K562 (cell line): ENCODE data around the gene GLIPR1. TPM values are rescaled to one million over a fixed set of nuclear protein-coding genes. Genes with fewer than 3 reads are reported as not detected.

Source experiments
- ASH1L ChIP-seq: fragments of 450-650 bp; IDR thresholded peaks from 2 replicates; pipeline ENCODE4 v1.6.1; 2018; ENCODE audit warnings: borderline replicate concordance, mild to moderate bottlenecking, low read depth; ENCODE audit not compliant: partially characterized antibody
- ELF1 ChIP-seq: fragments of 200-800 bp; sonication (Bioruptor generic); IDR thresholded peaks from 2 replicates; pipeline ENCODE4 v1.6.1; 2016; ENCODE audit warnings: missing genetic modification characterization, missing compliant biosample characterization
- MTA3 ChIP-seq: fragments of 450-650 bp; formaldehyde crosslinking; IDR thresholded peaks from 2 replicates; pipeline ENCODE4 v1.6.1; 2017; ENCODE audit warnings: mild to moderate bottlenecking, borderline replicate concordance
- ZNF24 ChIP-seq: fragments of 450-650 bp; IDR thresholded peaks from 2 replicates; pipeline ENCODE4 v1.6.1; 2016
- polyA plus RNA-seq, 8 experiments: library from polyadenylated mRNA; depleted of rRNA in 4 of 8; stranded (reverse) in 5 of 8; unstranded in 3 of 8; fragments of >200 nt; fragmentation: Nextera tagmentation in 2 of 8; fragmentation: Illumina TruSeq in 1 of 8; extraction: Ambion mirVana in 2 of 8; extraction: Trizol in 1 of 8; gene quantifications; 2 replicates each; pipeline versions ENCODE4 v1.2.1 to v1.2.3, GENCODE V29; 2011 to 2014; ENCODE audit warnings: inconsistent platforms in 1 of 8, missing spikeins in 1 of 8
- total RNA-seq, 7 experiments: library from RNA; depleted of rRNA in 6 of 7; stranded (reverse); fragments of >200 nt in 6 of 7; fragmentation: Illumina TruSeq in 2 of 7; extraction: Trizol in 2 of 7; gene quantifications; 2 replicates each; pipeline versions ENCODE4 v1.2.1 to v1.2.3, GENCODE V29; 2011 to 2021; ENCODE audit warnings: low replicate concordance in 1 of 7
- TF ChIP-seq, protein P1 (sequence below): fragments of 450-650 bp; IDR thresholded peaks from 2 replicates; pipeline ENCODE4 v1.6.1; 2017; ENCODE audit warnings: mild to moderate bottlenecking, moderate library complexity
- TF ChIP-seq, protein P2 (sequence below): fragments of 450-650 bp; formaldehyde crosslinking; IDR thresholded peaks from 2 replicates; pipeline ENCODE4 v1.4.0; 2022; ENCODE audit warnings: missing genetic modification characterization
- TF ChIP-seq, protein P3 (sequence below): fragments of 200-800 bp; sonication (Bioruptor generic); IDR thresholded peaks from 2 replicates; pipeline ENCODE4 v1.6.1; 2017; ENCODE audit warnings: missing genetic modification characterization, missing compliant biosample characterization
- TF ChIP-seq, protein P4 (sequence below): fragments of 250-450 bp; sonication (Bioruptor Pico); IDR thresholded peaks from 2 replicates; pipeline ENCODE4 v1.8.0; 2021; ENCODE audit warnings: moderate library complexity, mild to moderate bottlenecking, inconsistent platforms

The GLIPR1 gene
- total and polyA plus RNA-seq, 9 of the 15 experiments (the other 6 are each of a cell fraction or from before 2014, with no cell fraction given), result 0.26 to 2.1 (median 1.2) TPM

DNA sequence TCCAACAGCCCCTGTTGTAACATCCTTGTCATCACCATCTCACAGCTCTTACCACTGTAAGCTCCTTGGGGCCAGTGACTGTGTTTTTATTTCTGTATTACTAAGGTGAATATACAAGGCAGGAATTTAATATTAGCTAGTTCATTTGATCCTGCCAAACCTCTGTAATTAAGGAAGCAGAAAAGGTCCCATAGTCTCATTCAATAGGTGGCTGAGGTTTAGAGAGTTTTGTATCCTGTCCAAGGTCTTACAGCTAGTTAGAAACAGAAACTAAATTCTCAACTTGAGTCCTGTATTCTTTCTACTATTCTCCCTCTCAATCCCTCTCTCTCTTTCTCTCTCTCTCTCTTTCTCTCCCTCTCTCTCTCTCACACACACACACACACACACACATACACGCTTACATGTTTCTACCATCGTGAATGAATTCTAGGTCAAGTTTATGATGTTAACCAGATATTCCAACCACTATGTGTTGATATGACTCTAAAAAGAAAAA lies 543 bp upstream of the GLIPR1 start (continued):
- TF ChIP-seq, protein P1, sequence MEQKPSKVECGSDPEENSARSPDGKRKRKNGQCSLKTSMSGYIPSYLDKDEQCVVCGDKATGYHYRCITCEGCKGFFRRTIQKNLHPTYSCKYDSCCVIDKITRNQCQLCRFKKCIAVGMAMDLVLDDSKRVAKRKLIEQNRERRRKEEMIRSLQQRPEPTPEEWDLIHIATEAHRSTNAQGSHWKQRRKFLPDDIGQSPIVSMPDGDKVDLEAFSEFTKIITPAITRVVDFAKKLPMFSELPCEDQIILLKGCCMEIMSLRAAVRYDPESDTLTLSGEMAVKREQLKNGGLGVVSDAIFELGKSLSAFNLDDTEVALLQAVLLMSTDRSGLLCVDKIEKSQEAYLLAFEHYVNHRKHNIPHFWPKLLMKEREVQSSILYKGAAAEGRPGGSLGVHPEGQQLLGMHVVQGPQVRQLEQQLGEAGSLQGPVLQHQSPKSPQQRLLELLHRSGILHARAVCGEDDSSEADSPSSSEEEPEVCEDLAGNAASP, result no peak
- TF ChIP-seq, protein P2, sequence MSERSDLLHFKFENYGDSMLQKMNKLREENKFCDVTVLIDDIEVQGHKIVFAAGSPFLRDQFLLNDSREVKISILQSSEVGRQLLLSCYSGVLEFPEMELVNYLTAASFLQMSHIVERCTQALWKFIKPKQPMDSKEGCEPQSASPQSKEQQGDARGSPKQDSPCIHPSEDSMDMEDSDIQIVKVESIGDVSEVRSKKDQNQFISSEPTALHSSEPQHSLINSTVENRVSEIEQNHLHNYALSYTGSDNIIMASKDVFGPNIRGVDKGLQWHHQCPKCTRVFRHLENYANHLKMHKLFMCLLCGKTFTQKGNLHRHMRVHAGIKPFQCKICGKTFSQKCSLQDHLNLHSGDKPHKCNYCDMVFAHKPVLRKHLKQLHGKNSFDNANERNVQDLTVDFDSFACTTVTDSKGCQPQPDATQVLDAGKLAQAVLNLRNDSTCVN, result 0 out of 2 replicates have a peak, but pooled peaks have one; percentile 19
- TF ChIP-seq ELF1 (tag) (peak; percentile 34; the same call in 1 of the 2 replicates), MTA3 (no peak), ASH1L (peak; percentile 24), ZNF24 (no peak)
- TF ChIP-seq, protein P3, sequence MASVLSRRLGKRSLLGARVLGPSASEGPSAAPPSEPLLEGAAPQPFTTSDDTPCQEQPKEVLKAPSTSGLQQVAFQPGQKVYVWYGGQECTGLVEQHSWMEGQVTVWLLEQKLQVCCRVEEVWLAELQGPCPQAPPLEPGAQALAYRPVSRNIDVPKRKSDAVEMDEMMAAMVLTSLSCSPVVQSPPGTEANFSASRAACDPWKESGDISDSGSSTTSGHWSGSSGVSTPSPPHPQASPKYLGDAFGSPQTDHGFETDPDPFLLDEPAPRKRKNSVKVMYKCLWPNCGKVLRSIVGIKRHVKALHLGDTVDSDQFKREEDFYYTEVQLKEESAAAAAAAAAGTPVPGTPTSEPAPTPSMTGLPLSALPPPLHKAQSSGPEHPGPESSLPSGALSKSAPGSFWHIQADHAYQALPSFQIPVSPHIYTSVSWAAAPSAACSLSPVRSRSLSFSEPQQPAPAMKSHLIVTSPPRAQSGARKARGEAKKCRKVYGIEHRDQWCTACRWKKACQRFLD (CRISPR knock-in tag), result peak; percentile 35; the same call in 1 of the 2 replicates
- TF ChIP-seq, protein P4, sequence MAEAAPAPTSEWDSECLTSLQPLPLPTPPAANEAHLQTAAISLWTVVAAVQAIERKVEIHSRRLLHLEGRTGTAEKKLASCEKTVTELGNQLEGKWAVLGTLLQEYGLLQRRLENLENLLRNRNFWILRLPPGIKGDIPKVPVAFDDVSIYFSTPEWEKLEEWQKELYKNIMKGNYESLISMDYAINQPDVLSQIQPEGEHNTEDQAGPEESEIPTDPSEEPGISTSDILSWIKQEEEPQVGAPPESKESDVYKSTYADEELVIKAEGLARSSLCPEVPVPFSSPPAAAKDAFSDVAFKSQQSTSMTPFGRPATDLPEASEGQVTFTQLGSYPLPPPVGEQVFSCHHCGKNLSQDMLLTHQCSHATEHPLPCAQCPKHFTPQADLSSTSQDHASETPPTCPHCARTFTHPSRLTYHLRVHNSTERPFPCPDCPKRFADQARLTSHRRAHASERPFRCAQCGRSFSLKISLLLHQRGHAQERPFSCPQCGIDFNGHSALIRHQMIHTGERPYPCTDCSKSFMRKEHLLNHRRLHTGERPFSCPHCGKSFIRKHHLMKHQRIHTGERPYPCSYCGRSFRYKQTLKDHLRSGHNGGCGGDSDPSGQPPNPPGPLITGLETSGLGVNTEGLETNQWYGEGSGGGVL (CRISPR knock-in tag), result no peak
